Measurements from ENCODE around the gene AIFM3.
"Not testable (repeated sequence)": the region's sequence is repeated elsewhere in the genome, so short reads cannot be mapped to it uniquely, and the experiment has no call there.

AIFM3 gene

GRCh38 chr22:20992456-20993303 lies 25.6 kb downstream of the AIFM3 start:
- no peak for DNase-seq

GRCh38 chr22:20993304-20994127 lies 26.5 kb downstream of the AIFM3 start:
- no peak for DNase-seq

- DNase-seq: no peak
Observed at GRCh38 chr22:20994128-20994901, 27.3 kb downstream of the AIFM3 start.

- no peak for DNase-seq
Observed at GRCh38 chr22:20994902-20995241, 27.8 kb downstream of the AIFM3 start.

GRCh38 chr22:20995329-20996030 lies 28.4 kb downstream of the AIFM3 start:
- DNase-seq: no peak

GRCh38 chr22:20996031-20996410 lies 29.0 kb downstream of the AIFM3 start:
- DNase-seq: no peak

- no peak for DNase-seq
Observed at GRCh38 chr22:20996598-20997535, 29.8 kb downstream of the AIFM3 start.

- DNase-seq: no peak
Observed at GRCh38 chr22:20997536-20998257, 30.6 kb downstream of the AIFM3 start.

- no peak for DNase-seq
Observed at GRCh38 chr22:20998411-20999336, 31.6 kb downstream of the AIFM3 start.

- no peak for DNase-seq
Observed at GRCh38 chr22:20999350-21000206, 32.5 kb downstream of the AIFM3 start.

GRCh38 chr22:21000207-21000986 lies 33.3 kb downstream of the AIFM3 start:
- DNase-seq: no peak

GRCh38 chr22:21000987-21001600 lies 34.0 kb downstream of the AIFM3 start:
- no peak for DNase-seq

- DNase-seq: peak; percentile 74
Observed at GRCh38 chr22:21001601-21002325, 34.7 kb downstream of the AIFM3 start, which contains the start of gene THAP7. THAP7 (minus strand) TSS chr22:21002118; CDS start chr22:21001911, 207 bp downstream.

GRCh38 chr22:21003782-21004181 lies 36.7 kb downstream of the AIFM3 start:
- no peak for DNase-seq

GRCh38 chr22:21009208-21009607 lies 42.2 kb downstream of the AIFM3 start:
- not testable (repeated sequence) for DNase-seq

GRCh38 chr22:21009638-21010425 lies 42.8 kb downstream of the AIFM3 start:
- no peak for DNase-seq
